ENCODE data around the gene NOTCH1. TPM values are rescaled to one million over a fixed set of nuclear protein-coding genes. Genes with fewer than 3 reads are reported as not detected.
A peak's percentile ranks its signal among the peaks of the same experiment; 100 is the strongest.

Gene NOTCH1
- total and polyA plus RNA-seq, 12 donors: 7.3 to 27.0 (median 19.9) TPM

GRCh38 chr9:136590821-136591752 is 45.2 kb upstream of the NOTCH1 start:
- ATAC-seq (peak in 5 of 8 donors; percentile 2 to 44 (median 17)), DNase-seq (peak in 1 of 2 donors; percentile 39)
- no peaks in the 10 kb centered on the region for H3K9me3 ChIP-seq
- peaks cover 29 to 56% (median 49%) of the 10 kb centered on the region in 9 donors for H3K4me1 ChIP-seq
- H3K4me3 ChIP-seq: no peak overlapping the region
- H3K36me3 ChIP-seq: no peaks in the 10 kb centered on the region
- TF ChIP-seq CTCF (IDR thresholded peaks at IDR 0.05): no peak
- intact Hi-C loops (cut with DNase I): no loop called here
- WGBS, 2 donors: 77 to 83% methylated on average over 26 of the region's 26 CpGs
- peak overlapping the region in 7 of 10 donors; percentile 7 to 77 (median 52) for H3K27ac ChIP-seq
- peaks cover 0 to 8% (median 0%) of the 10 kb centered on the region in 7 donors for H3K27me3 ChIP-seq

GRCh38 chr9:136589766-136590763 is 44.2 kb upstream of the NOTCH1 start:
- Histone ChIP-seq H3K4me1 (peaks cover 29 to 66% (median 59%) of the 10 kb centered on the region in 9 donors), H3K27me3 (peaks cover 0 to 8% (median 0%) of the 10 kb centered on the region in 7 donors), H3K4me3 (no peak overlapping the region), H3K9me3 (no peaks in the 10 kb centered on the region), H3K27ac (peak overlapping the region in 7 of 10 donors; percentile 20 to 77 (median 52)), H3K36me3 (no peaks in the 10 kb centered on the region)
- DNase-seq (peak in 1 of 2 donors; percentile 34), ATAC-seq (peak in 4 of 8 donors; percentile 2 to 16 (median 8))
- intact Hi-C loops (cut with DNase I): no loop called here
- 70 to 74% methylated on average over 29 of the region's 29 CpGs for WGBS, 2 donors
- TF ChIP-seq CTCF (IDR thresholded peaks at IDR 0.05): no peak

- Histone ChIP-seq H3K9me3 (no peaks in the 10 kb centered on the region), H3K36me3 (no peaks in the 10 kb centered on the region), H3K4me3 (peak overlapping the region in 1 of 10 donors; percentile 11), H3K27ac (peak overlapping the region in 9 of 10 donors; percentile 35 to 91 (median 65)), H3K27me3 (peaks cover 0 to 8% (median 0%) of the 10 kb centered on the region in 7 donors), H3K4me1 (peaks cover 31 to 77% (median 70%) of the 10 kb centered on the region in 9 donors)
- TF ChIP-seq CTCF (IDR thresholded peaks at IDR 0.05): no peak
- intact Hi-C loops (cut with DNase I): no loop called here
- 60 to 70% methylated on average over 21 of the region's 21 CpGs for WGBS, 2 donors
- ATAC-seq (peak in 3 of 8 donors; percentile 1 to 7 (median 7)), DNase-seq (peak in 1 of 2 donors; percentile 12)
Observed at GRCh38 chr9:136588663-136589464, 43.0 kb upstream of the NOTCH1 start.

Data from heart right ventricle (tissue), 16 donors.